Fibroblast of lung (primary cell): ENCODE results near the gene COMMD10.

ENCODE experiments used
- EZH2 ChIP-seq: IDR thresholded peaks from 2 replicates; pipeline ENCODE4 v1.5.1; 2012; ENCODE audit warnings: low read length, control low read depth, mild to moderate bottlenecking; ENCODE audit errors: missing control alignments
- TF ChIP-seq, protein P1 (sequence below), 2 donors: IDR thresholded peaks in 1 of 2; conservative IDR thresholded peaks in 1 of 2; 1 replicate in 1 of 2; 2 replicates in 1 of 2; pipeline ENCODE4 v1.5.1; 2011 to 2012; ENCODE audit warnings: low read length in 2 of 2, control low read depth in 1 of 2, inconsistent platforms in 1 of 2, low read depth in 1 of 2, mild to moderate bottlenecking in 1 of 2

DNA sequence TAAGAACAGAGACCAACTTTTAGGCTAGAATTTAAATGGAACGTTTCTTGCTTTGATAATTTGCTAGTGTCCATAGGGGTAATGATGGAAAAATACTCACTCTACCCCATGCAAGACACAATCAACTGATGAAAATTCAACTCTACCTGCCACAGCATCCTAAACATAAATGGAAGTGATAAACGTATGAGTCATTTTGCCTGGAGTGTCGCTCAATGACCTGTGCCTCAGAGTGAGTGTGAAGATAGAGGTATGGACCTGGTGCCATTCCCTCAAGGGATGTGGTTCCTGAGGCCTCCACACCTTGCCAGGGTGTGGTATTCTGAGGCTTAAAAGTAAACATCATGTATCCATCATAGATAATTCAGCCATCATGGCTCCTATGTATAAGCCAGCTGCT lies 38.6 kb upstream of the COMMD10 start:
- TF ChIP-seq, protein P1, sequence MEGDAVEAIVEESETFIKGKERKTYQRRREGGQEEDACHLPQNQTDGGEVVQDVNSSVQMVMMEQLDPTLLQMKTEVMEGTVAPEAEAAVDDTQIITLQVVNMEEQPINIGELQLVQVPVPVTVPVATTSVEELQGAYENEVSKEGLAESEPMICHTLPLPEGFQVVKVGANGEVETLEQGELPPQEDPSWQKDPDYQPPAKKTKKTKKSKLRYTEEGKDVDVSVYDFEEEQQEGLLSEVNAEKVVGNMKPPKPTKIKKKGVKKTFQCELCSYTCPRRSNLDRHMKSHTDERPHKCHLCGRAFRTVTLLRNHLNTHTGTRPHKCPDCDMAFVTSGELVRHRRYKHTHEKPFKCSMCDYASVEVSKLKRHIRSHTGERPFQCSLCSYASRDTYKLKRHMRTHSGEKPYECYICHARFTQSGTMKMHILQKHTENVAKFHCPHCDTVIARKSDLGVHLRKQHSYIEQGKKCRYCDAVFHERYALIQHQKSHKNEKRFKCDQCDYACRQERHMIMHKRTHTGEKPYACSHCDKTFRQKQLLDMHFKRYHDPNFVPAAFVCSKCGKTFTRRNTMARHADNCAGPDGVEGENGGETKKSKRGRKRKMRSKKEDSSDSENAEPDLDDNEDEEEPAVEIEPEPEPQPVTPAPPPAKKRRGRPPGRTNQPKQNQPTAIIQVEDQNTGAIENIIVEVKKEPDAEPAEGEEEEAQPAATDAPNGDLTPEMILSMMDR (conservative IDR thresholded peaks at IDR 0.05 in 1 of 2, IDR thresholded peaks at IDR 0.05 in 1 of 2; ENCODE audit: low read depth in 1 of 2, low read length in 2 of 2): no peak
- no peak for TF ChIP-seq EZH2
